Erythroblast (primary cell): ENCODE results near the gene ITPRIPL1.

Experiments
- GATA1 ChIP-seq: IDR thresholded peaks from 2 replicates; pipeline ENCODE4 v1.6.1; 2011; ENCODE audit warnings: low read depth, mild to moderate bottlenecking, control low read depth, low read length, moderate library complexity
- POLR2A ChIP-seq: IDR thresholded peaks from 2 replicates; pipeline ENCODE4 v1.6.1; 2011; ENCODE audit warnings: mild to moderate bottlenecking, low read length

DNA sequence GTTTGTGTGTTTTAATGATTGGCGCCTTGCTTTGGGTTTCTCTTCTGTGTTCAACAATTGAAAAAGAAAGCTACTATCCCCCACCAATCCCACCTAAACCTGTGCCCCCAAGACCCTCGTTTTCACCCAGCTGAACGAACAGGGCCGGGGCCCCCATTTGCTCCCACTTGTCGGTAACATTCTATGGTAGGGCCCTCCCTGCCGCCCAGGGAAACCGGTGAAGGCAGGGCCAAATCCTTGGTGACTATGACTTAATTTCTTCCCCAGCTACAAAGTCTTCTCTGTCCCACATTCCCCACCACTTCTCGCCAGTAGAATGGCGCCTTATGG is 19.2 kb upstream of the ITPRIPL1 start:
- no peak for TF ChIP-seq POLR2A
- TF ChIP-seq GATA1, result no peak
